CD4-positive, alpha-beta T cell treated with Interleukin-17A for 1 hour (primary cell): ENCODE measurements around the gene TREM1.
"Not testable (repeated sequence)": the region's sequence is repeated elsewhere in the genome, so short reads cannot be mapped to it uniquely, and the experiment has no call there.

Experiments used
- DNase-seq: peaks from one replicate; pipeline ENCODE4 v3.0.0-alpha.2; 2020

TREM1 gene

DNA sequence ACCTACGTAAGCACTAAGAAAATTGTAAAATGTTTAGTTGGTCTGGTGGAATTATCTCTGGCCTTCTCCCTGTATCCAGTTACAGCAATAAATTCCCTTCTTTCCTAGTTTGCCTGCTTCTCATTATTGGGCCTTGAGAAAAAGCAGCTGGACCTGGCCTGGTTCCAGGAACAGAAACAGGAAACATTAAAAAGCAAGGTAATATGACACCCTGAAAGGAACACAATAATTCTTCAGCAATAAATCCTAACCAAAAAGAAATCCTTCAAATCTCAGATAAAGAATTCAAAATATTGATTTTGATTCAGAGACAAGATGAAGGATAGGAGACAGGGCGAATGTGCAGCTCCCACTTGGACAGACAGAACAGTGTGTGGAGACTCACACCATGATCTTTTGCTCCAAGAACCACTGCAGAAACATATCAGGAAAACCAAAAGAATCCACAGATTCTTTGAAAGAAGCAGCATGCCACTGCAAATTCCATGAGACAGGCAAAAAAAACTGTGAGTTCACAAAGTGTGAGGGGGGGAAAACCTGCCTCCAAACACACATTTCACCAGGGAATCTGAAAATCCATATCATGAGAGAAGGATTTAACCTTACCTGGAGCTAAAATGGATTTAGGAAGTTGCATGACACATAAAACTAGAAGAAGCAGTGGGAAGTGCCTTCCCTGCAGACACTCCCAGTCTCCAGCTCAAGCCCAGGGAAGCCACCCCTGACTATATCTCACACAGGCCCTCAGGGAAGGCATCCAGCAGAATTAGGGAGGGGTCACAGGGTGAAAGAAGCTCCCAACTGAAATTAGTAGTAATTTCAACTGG lies 28.9 kb downstream of the TREM1 start:
- no peak for DNase-seq

DNA sequence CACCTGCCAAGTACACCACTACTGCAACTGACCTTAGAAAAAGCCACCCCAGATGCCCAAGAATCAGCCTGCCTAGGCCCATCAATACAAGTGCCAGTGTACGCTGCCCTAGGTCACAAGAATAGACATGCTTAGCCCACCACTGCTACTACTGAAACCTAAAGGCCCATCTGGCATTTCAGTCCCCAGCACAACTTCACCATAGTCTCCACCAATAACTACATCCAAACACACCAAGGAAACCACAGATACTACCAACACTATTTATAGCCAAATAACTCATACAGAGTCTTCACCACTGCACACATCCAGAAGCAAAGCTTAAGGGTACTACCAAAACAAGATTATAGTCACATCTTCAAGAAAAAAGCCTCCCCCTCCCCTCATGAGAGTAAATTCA lies 30.1 kb downstream of the TREM1 start:
- DNase-seq = no peak

DNA sequence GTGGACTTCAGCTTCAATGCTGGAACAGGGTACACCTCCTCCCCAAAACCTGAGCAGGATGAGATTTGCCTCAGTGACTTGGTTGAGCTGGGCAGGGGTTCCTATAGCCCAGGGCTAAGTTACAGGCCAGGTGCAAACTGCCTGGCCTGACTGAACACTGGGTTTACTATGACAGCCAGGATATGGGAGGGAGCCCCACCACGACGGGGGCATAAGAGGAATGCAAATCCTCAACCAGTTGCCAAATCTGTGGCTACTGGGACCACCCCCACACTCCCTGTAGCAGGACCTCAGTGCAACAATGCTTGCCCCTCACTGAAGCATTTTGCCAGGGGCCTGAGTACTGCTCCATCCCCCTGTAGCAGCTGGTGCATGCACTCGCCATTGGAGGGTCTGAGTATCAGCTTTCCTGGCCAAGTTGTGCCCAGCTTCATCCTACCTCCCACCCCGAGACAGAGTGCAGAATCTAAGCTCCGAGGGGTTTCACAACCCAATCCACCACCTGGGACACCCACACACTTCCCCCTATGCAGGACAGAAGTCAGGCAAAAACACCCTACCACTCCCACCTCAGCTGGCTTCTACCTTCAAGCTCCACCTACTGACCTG lies 30.7 kb downstream of the TREM1 start:
- no peak for DNase-seq

DNA sequence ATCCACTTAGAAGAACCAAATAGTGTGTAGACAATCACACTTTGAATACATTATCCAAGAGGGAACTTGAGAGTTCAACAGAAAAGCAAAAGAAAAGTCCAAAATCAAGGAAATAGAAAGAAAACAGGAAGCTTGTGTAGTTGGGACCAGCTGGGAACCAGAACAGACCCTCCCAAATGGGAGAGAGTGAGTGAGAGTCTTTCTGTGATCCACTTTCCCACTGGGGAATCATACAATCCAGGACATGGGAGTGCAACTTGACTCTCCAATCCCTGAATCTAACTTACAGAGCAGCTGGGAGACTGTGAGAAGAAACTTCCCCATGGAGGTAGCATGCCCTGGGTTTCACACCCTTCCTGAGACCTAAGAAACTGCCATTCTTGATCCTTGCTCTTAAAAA lies 31.4 kb downstream of the TREM1 start:
- DNase-seq = no peak

DNA sequence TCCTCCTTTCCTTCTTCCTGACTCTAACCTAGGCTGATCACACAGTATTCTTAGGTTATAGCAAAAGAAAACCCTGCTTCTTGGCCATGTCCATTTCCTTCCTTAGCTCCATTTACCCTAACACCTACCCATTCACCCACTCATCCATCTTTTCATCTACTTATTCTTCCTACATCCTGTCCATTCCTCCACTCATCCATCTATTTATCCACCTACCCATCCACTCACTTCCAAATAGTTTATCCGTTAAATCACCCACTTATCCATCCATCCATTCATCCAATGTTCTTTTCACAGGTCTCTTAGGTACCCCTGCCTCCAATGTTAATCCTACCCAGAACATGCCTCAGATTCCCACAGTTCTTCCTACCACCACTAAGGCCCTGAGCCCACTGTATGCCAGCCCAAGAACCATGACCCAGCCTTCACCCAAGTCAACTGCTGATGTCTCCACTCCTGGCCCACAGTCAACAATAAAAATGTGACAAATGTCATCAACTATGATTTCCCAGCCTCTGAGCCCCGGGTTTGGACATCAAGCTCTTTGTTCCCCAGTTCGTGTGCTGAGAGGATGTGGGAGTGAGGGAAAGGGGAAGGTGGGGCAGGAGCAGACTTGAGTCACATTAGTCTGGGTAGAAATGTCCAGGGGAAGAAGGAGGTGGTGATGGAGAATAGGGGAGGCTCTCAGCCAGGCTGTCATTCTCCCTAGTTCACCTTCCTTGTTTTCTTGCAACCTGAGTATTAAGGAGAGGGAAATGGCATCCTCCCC lies 33.9 kb downstream of the TREM1 start:
- no peak for DNase-seq

DNA sequence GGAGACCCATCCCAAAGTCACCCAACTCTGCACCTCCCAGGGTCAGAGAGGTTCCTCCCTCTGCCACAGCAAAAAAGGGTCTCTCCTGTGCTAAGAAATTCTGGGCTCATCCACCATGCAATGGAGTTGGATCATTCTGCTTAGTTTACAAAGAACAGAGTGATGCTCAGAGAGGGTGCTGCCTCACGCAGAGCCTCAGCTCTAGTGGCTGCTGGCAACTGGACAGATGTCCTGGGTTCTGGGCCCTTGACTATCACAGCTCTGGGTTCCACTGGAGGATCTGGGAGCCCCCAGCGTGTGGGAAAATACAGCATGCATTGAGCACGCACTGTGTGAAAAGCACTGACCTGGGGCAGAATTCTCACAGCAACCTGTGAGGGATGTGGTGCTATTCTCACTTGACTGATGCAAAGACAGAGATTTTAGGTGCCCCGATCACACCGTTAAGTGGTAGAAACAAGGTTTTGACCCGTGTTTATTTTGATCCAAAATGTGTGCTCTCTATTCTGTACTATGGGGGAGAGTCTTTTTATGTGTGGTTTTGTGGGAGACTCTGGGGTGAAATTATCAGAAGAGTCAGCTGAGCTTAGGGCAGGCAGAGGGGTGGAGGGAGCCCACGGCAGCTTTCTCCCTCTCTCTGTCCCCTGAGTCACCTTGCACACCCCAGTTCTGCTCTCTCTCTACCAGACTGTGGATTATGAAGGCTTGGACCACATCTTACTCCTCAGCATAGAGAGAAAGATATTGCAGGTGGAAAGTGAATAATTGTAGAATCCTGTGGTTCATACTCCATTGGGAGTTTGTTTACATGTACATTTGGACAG lies 38.4 kb downstream of the TREM1 start:
- DNase-seq = no peak

DNA sequence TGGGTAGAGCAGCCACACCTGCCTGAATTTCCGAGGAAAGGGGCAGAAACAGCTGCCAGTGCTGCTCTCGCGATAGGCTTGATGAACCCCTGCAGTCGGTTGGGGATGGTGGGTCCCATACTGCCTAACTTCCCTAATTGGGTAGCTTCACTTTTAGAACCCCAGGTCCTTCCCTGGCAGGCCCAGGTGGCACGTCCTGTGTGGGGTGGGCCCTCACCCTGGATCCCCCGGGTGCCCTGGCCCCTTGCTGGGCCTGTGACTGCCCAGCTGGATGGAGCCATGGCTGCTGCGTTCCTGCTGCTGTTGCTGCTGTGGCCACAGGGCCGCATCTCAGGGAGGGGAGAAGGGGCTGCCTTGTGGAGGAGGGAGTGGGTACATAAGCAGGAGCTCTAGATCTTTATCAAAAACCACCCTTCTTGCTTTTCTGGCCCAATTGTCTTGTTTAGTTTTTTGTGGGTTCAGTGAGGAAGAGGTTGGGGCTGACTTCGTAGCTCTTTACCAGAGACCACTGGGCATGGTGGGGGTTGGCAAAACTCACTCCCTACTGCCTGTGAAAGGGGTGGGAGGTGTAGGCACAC lies 39.1 kb downstream of the TREM1 start:
- DNase-seq = no peak

DNA sequence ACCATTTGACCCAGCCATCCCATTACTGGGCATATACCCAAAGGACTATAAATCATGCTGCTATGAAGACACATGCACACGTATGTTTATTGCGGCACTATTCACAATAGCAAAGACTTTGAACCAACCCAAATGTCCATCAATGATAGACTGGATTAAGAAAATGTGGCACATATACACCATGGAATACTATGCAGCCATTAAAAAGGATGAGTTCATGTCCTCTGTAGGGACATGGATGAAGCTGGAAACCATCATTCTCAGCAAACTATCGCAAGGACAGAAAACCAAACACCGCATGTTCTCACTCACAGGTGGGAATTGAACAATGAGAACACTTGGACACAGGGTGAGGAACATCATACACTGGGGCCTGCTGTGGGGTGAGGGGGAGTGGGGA lies 40.0 kb downstream of the TREM1 start:
- DNase-seq = not testable (repeated sequence)

DNA sequence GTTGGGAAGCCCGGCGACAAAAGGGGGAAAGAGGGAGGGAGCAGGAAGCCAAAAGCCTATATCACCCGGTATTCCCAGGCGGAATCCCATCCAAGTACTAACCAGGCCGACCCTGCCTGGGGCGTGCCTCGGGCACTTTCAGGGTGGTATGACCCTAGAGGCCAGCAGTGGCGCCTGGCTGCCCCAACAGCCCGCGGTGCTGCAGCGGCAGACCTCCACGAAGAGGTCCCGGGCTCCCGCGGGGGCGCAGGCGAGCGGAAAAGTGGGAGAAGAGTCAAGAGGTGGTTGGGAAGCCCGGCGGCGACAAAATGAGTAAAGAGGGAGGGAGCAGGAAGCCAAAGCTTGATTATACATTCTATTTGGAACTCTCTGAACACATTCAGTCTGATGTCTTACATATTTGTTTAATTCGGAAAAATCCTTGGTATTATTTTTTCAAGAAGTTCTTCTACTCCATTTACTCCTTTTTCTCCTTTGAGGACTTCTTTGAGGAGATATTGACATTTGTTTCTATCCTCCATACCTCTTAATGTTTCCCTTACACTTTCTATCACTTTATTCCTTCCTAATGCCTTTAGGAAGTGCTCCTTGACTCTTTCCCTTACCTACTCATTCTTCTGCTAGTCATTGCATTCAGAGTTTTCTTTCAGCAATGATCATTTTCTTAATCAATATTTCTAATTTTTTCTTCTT lies 46.9 kb downstream of the TREM1 start:
- DNase-seq = no peak

DNA sequence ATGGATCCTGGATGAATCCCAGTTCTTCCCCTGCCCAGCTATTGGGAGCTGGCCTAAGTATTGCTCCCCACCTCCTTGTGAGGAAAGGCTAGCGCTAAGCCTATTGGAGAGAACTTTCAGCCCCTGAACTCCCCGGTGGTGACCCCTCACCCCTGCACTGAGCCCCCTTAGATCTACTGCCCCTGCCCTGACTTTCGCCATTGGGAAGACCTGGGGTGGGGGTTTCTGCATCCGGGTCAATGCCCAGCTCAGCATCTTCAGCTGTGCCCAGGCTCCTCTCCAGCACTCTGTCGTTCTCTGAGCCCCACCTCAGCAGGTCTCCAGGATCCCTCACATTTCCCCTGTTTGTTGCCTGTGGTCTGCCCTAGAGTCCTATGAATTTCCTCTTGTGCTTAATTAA lies 49.4 kb downstream of the TREM1 start:
- no peak for DNase-seq

DNA sequence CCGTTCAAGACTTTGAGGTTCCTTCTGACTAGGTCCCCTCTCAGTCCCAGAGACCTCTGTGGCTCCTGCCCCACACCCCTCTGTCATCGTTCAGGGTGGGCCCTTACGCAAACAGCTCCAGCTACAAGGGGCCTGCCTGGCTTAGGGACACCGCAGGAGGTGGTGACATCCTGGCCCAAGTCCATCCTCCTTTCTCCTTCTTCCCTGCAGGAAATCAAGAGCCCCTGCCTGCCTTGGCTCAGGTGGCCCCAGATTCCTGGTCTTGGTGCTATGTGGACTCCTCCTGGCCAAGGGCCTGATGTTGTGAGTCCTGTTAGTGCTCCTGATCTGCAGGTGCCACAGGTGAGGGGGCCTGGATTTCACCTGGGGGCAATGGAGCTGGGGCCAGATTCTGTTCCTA lies 50.2 kb downstream of the TREM1 start:
- no peak for DNase-seq

DNA sequence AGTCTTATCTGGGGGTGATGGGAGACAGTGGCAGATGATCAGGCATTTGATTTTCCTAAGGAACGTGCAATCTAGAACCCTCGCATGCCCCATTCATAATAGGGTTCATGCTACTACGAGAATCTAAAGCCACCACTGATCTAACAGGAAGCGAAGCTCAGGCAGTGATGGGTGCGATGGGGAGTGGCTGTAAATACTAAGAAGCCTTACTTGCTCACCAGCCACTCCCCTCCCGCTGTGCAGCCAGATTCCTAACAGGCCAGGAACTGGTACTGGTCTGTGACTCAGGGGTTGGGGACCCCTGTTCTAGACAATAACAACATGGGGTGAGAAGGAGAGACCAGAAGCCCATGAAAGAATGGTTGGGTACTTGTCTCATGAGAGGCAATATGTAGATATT lies 53.8 kb downstream of the TREM1 start:
- DNase-seq = no peak

DNA sequence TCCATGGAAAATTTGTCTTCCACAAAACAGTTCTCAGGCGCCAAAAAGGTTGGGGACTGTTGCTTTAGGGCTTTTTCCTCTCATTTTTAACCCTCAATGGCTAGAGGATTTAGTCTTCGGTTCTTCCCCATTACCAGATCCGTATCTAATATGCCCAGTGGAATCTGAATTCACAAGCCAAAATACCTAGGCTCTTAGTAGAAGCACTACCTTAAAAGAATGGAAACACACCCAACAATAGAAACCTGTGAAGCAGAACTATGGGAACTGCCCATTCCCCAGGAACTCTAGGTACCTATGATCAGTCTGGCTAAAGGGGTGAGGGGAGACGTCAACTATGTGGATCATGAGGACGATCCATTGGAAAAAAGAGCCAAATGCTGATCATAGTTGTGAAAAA lies 55.2 kb downstream of the TREM1 start:
- no peak for DNase-seq

DNA sequence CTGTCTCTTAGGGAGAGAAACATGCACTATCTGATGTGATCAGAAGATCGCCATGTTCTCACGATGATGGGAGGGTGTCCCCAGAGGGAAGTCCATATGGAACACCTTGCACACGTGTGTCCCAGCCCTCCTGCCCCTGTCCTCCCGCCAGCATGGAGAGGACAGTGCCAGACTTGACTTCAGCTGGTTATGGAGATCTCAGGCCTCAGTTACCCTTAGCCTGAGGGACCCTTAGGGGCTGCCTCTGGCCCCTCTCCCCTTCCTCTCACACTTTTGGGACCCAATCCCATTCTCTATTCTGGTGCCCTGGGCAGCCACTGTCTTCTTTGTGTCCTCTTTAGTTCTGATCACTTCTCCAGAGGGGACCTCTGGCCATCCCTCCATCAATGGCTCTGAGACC lies 56.8 kb downstream of the TREM1 start:
- no peak for DNase-seq

DNA sequence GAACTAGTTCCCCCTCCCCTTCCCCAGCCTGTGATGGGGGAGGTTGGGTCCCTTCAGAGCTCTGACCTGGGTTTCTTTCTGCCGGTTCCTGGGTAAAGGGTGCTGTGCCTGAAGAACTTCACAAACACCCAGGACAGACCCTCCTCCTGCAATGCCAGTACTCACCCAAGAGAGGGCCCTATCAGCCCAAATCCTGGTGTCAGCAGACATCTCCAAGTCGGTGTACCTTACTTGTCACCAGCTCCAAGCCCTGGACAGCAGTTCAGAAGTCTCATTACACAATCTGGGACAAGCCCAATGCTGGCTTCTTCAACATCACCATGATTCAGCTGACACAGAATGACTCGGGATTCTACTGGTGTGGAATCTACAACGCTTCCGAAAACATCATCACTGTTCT lies 57.9 kb downstream of the TREM1 start:
- no peak for DNase-seq

DNA sequence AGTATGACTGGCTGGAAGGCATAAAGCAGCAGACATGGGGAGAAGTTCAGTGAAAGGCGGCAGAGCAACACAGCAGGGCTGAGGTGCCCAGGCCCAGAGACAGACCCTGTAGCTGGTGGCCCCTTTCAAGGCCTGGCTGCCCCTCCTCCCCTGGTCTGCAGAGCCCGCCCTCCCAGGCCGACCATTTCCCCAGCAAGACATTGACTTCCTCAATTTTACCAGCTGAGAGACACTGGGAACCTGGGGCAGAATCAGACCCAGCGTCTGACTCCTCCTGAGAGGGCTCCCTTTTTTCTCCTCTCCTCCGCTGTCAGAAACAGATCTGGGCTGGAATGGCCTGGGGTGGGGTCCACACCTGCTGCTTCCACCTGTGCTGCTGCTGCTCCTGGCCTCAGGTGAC lies 58.4 kb downstream of the TREM1 start, which contains the start of gene TREML4:
Gene TREML4, plus strand, starts transcription at position 254 of the 400 bp plus-strand sequence. Its CDS starts 79 bp downstream, at position 333.
- DNase-seq = no peak

DNA sequence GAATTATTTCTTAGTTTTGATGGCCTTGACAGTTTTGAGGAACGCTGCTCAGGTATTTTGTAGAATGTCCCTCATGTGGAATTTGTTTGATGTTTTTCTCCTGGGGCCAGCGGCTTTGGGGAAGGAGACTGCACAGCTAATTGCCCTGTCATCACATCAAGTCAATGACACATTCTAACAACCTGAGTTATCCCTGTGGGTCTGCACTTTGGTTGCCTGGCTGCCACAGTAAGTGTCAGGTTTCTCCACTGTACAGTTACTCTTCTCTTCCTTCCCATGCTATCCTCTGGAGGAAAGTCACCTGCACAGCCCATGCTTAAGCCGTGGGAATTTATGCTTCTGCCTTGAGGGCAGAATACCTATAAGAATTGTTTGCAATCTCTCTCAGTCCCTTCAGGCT lies 59.7 kb downstream of the TREM1 start:
- no peak for DNase-seq

DNA sequence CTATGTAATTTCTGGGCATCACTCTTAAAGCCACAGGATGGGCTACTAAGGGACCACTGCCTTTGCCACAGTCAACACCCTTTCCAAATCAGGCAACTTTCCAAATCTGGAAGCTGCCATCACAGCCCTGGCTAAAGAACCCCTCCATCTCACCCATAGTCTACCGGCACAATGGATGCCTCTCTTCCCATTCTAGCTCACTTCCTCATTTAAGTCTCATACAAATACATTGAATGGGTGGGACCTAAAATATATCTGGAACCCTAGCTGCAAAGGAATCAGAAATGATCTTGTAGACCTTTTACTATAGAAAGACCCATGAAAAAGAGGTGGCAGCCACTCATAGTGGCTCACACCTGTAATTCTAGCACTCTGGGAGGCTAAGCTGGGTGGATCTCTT lies 61.7 kb downstream of the TREM1 start:
- DNase-seq = no peak
